ENCODE data around the gene CDC37.
"Not testable (repeated sequence)": the region's sequence is repeated elsewhere in the genome, so short reads cannot be mapped to it uniquely, and the experiment has no call there.

Gene CDC37

GRCh38 chr19:10402441-10403038, 802 bp downstream of the CDC37 start:
- H3K4me3 ChIP-seq (ENCODE audit: low read depth, low read length): peak overlapping the region; percentile 100
- TF ChIP-seq CTCF (IDR thresholded peaks at IDR 0.05; ENCODE audit: low read depth, low read length): no peak

GRCh38 chr19:10399878-10400277, 3.5 kb downstream of the CDC37 start:
- H3K4me3 ChIP-seq (ENCODE audit: low read depth, low read length): no peak overlapping the region
- TF ChIP-seq CTCF (IDR thresholded peaks at IDR 0.05; ENCODE audit: low read depth, low read length): no peak

GRCh38 chr19:10399340-10399739, 4.0 kb downstream of the CDC37 start:
- not testable (repeated sequence) for H3K4me3 ChIP-seq (ENCODE audit: low read depth, low read length)

GRCh38 chr19:10398819-10399218, 4.5 kb downstream of the CDC37 start:
- H3K4me3 ChIP-seq (ENCODE audit: low read depth, low read length): no peak overlapping the region
- TF ChIP-seq CTCF (IDR thresholded peaks at IDR 0.05; ENCODE audit: low read depth, low read length): no peak

- H3K4me3 ChIP-seq (ENCODE audit: low read depth, low read length): no peak overlapping the region
Measured at GRCh38 chr19:10395917-10396316, 7.4 kb downstream of the CDC37 start.

GRCh38 chr19:10395436-10395835, 7.9 kb downstream of the CDC37 start:
- H3K4me3 ChIP-seq (ENCODE audit: low read depth, low read length): no peak overlapping the region
- no peak for TF ChIP-seq CTCF (IDR thresholded peaks at IDR 0.05; ENCODE audit: low read depth, low read length)

More at GRCh38 chr19:10395917-10396316, 7.4 kb downstream of the CDC37 start:
- no peak for TF ChIP-seq CTCF (IDR thresholded peaks at IDR 0.05; ENCODE audit: low read depth, low read length)

GRCh38 chr19:10395003-10395402, 8.3 kb downstream of the CDC37 start:
- H3K4me3 ChIP-seq (ENCODE audit: low read depth, low read length): no peak overlapping the region
- no peak for TF ChIP-seq CTCF (IDR thresholded peaks at IDR 0.05; ENCODE audit: low read depth, low read length)

- TF ChIP-seq CTCF (IDR thresholded peaks at IDR 0.05; ENCODE audit: low read depth, low read length): no peak
Measured at GRCh38 chr19:10393137-10393536, 10.2 kb downstream of the CDC37 start.

More at GRCh38 chr19:10393137-10393536, 10.2 kb downstream of the CDC37 start:
- no peak overlapping the region for H3K4me3 ChIP-seq (ENCODE audit: low read depth, low read length)

Measured in WI38 (cell line).